GM19035 (cell line): Measurements from ENCODE around the gene NR0B2.
"Not testable (repeated sequence)": the region's sequence is repeated elsewhere in the genome, so short reads cannot be mapped to it uniquely, and the experiment has no call there.

ENCODE experiments used
- ATAC-seq: cut with Tn5 transposase; IDR thresholded peaks from one replicate; pipeline ENCODE4 v1.9.1; 2021; ENCODE audit not compliant: unreplicated experiment

NR0B2 gene

DNA sequence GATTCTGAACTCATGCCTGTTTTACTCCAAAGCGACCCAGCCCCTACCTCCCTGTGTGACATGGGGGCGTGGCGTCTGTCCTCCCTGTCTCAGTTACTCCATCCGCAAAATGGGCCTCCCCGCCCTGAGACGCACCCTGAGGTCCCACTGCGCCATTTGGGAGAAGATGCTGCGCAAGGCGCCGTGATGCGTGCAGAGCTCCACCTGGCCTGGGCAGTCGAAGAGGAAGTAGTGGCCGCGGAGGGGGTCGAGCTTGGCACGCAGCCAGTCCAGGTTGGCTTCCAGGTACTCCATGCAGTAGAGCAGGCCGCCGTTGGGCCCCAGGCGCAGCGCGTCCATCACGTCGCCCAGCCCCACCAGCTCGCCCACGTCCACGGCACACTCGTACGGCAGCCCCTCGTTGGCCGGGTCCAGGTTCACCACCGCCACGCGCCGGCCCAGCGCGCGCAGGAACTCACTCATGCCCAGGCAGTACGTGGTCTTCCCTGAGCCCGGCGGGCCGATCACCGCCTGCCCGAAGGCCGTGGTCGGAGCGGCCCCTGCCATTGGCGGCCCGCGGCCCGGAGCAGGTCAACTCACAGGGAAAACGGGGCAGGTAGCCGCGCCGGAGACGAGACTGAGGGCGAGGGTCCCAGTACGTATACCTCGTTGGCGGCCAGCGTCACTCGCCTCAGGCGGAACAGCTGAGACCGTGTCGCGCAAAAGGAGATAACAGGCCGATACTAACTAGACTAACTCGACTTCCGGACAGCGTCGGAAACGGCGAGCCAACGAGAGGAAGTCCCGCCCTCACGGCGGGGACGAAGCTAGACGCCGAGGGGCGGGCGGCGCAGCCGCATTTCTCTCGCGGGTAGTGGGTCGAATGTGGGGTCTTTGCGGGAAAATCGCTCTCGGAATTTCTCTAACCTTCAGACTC, 24.0 kb downstream of the NR0B2 start, which contains the start of gene GPN2:
GPN2 (minus strand) TSS at position 733 of the 916 bp plus-strand sequence; CDS start at position 546, 187 bp downstream.
- peak; percentile 89 for ATAC-seq

DNA sequence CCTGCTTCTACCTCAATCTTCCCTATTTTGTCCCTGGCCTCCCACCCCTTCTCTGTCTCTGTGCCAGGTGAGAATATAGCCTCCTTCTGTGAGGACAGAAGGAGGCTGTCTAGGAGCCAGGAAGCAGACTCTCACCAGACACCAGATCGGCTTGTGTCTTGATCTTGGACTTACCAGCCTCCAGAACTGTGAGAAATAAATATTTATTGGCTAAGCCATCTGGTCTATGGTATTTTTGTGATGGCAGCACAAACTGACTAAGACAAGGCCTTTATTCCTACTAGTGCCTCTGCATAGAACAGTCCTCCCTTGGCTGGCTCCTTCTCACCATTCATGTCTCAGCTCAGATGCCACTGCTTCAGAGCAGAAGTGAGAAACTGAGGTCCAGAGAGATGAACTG, 25.5 kb downstream of the NR0B2 start:
- ATAC-seq = no peak

DNA sequence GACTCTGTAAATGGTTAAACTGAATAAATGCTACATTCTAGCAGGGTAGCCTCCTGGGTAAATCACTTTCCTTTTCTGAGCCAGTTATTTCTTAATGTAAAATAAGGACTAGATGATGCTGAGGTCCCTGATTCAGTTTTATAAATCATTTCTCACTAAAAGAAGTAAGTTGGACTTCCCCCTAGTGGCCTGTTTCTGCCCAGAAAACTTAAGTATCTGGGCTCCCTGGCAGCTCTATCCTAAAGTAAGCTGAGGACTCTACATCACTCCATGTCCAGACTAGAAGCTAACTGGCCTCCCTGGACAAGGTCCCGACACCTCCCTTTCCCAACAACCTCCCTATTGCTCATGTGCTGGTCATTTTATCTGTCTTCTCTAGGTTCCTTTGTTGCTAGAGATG, 26.6 kb downstream of the NR0B2 start:
- ATAC-seq = no peak

DNA sequence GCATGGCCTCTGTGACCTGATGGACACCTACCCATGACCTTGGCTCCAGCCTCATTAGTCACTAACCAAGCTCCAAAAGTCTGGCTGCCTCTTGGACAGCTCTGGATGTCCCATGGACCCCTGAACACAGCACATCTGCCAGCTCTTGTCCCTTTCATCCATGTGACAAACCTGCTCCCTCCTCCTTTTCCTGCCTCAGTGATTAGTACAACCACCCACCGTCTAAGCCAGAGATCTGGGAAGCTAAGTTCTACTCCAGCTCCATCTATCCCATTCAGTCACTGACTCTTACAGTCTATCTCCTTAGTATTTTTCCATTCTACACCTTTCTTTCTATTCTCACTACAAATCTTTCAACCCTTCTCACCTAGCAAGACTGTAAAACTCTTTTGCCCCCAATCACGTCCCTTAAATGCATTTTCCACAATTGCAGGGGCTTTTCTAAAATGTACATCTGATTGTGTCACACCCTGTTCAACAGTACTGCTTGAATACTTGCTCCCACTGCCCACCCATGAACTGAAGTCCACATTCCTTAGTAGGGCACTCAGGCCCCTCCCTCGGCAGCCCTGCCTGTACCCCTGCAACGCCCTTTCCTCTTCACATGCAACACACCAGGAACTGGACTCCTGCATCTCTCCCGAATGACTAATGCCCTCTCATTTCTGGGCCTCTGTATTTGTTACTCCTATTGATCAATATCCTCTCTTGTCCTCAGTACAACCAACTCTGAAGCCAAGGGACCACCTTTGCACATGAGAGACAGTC, 30.9 kb downstream of the NR0B2 start:
- ATAC-seq = no peak

DNA sequence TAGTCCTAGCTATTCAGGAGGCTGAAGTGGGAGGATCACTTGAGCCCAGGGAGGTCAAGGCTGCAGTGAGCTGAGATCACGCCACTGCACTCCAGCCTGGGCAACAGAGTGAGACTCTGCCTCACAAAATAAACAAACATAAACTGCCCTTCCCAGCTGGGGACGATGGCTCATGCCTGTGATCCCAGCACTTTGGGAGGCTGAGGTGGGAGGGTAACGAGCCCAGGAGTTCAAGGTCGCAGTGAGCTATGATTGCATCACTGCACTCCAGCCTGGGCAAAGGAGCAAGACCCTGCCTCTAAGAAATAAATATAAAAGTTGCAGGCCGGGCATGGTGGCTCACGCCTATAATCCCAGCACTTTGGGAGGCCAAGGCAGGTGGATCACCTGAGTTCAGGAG, 32.2 kb downstream of the NR0B2 start:
- not testable (repeated sequence) for ATAC-seq

DNA sequence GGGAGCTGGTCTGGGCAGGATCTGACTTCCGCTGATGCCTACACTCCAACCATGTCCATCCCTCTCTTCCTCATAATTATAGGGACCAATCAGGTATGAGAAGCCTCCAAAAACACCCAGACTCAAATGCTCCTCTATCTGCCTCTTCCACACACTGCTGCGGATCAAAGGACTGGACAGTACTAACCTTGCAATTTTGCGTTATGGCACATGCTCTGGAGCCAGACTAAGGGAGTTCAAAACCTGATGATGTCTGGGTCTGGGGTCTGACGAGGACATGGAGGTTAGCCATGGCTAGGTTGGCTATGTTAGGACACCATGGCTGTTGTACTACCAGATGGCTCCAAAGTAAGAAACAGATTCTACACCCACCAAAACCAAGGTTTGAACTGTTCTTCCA, 34.0 kb downstream of the NR0B2 start:
- no peak for ATAC-seq

DNA sequence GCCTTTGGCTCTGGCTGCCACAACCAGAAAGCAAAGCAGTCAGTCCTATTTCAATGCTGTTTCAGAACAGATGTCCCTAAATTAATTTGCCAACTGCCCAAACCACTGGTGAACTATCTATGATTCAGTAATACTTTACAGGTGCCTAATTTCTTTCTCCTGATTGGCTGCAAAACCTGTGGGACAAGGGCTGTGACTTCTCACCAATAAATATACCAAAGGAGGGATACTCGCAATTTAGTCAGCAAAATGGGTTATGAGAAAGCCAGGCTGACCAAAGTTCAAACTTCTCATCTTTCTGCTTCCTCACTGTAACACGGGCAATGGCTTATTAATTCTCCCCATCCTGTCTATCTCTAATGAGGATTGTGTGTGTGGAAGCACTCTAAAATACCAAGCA, 36.4 kb downstream of the NR0B2 start:
- ATAC-seq = no peak

DNA sequence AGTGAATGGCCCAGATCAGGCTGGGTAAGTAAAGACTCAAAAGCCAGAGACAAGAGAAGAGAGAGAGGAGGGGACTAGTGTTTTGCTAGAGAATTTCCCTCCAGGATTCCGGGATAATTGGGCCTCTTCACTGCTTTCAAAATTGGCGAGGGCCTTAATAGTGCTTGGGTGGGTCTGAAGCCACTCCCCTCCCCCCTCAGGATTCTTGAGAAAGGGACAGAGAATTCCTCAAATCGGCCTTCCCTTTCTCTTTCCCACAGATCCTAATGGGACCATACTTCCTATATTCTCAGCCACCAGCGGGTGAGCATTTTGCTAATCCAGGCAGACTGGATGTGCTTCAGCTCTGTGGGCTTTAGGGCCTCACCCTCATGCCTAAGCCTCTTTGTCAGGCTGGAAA, 38.9 kb downstream of the NR0B2 start:
- no peak for ATAC-seq

DNA sequence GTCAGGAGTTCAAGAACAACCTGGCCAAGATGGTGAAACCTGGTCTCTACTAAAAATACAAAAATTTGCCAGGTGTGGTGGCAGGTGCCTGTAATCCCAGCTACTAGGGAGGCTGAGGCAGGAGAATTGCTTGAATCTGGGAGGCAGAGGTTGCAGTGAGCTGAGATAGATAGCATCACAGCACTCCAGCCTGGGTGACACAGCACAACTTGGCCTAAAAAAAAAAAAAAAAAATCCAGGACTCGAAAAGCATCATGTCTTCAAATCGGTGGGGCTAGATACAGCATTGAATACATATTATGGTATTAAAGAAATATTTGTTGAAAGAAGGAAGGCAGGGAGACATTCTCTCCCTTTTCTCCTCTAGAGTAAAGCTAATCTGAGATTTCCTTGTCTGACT, 40.7 kb downstream of the NR0B2 start:
- not testable (repeated sequence) for ATAC-seq

DNA sequence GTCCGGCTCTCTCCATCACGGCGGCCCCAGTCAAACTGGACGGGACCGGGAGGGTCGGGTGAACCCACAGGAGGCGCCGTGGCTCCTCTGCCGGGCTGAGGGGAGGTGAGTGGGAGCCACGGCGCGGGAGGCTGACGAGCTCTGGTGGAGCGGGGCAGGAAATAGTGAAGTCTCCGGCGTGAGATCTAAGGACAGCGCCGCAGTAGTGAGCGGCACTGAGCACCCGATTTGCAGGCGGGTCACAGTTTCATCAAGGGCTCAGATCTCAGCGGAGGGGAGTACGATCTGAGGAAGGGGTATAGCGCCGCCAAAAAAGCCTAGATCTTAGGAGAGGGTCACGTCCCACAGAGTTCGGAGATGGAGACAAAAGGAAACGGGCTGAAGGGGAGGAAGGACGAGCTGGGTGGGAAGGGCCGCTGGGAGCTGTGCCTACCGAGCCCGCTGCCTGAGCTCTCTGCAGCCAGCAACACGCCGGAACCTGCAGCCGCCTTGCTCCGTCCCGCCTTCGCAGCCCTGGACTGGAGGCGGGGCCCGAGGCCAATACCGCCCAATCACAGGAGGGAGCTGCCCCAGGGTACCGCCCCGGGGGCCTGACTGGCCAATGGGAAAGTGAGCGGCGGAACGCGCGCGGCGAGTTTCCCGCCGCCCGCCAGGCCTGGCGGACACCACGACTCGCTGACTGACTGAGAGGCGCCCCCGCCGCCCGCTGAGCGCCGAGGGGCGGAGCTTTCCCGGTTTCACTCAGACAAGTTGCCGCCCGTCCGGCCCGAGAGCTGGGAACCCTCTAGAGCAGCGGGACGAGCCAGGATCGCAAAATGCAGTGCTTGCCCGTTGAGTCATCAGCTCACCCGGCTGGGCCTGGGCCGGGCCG, 48.9 kb downstream of the NR0B2 start:
- ATAC-seq = peak; percentile 89

DNA sequence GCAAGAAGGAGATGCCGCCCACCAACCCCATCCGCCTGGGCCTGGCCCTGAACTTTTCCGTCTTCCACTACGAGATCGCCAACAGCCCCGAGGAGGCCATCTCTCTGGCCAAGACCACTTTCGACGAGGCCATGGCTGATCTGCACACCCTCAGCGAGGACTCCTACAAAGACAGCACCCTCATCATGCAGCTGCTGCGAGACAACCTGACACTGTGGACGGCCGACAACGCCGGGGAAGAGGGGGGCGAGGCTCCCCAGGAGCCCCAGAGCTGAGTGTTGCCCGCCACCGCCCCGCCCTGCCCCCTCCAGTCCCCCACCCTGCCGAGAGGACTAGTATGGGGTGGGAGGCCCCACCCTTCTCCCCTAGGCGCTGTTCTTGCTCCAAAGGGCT, 50.1 kb downstream of the NR0B2 start:
- no peak for ATAC-seq

DNA sequence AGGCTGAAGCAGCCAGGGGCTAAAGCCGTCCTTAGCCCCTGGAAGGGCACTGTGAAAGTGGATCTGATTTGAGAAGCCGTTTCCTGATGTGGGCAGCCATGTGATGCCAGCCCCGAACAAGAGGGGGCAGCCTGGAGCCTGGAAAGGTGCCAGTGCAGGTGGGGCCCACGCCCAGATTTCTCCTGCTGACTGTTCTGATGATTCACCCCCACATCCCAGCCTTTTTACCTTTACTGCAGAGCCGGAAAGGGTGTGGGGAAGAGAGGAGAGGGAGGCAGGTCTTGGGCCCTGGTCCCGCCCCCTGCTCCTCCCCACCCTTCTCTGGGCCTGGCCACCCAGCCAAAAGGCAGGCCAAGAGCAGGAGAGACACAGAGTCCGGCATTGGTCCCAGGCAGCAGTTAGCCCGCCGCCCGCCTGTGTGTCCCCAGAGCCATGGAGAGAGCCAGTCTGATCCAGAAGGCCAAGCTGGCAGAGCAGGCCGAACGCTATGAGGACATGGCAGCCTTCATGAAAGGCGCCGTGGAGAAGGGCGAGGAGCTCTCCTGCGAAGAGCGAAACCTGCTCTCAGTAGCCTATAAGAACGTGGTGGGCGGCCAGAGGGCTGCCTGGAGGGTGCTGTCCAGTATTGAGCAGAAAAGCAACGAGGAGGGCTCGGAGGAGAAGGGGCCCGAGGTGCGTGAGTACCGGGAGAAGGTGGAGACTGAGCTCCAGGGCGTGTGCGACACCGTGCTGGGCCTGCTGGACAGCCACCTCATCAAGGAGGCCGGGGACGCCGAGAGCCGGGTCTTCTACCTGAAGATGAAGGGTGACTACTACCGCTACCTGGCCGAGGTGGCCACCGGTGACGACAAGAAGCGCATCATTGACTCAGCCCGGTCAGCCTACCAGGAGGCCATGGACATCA, 50.7 kb downstream of the NR0B2 start, which contains the start of gene SFN:
SFN (plus strand) TSS at position 369 of the 904 bp plus-strand sequence; CDS start at position 433, 64 bp downstream.
- ATAC-seq = no peak

DNA sequence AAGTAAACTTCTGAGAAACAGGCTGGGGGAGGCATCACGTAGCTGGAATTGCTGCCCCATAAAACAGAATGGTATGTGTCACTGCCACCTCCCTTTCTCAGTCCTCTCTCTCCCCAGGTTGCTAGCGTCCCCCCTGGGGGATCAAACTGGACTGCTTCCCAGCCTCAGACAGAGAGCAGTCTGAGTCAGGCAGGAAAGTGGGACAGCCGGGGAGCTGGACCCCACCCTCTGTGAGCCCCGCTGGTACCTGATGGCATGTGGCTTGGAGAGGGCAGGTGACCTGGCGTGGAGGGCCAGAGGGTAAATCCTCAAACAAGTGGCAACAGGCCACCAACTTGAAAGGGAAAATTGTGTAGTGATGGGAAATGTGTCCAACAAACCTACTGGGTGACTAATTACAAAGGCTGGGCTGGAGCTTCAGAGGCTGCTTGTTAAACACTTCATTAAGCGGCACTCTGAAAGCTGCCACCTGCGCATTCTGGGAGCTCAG, 51.8 kb downstream of the NR0B2 start:
- ATAC-seq = no peak
